AG09309 (cell line): ENCODE data around the gene IFITM1.

Source experiments
- DNase-seq: peaks from one replicate; pipeline ENCODE4 v3.0.0-alpha.2; 2010; ENCODE audit warnings: low read depth
- H3K4me3 ChIP-seq: 2 replicates; pipeline ENCODE4 v1.5.1; 2011; ENCODE audit warnings: mild to moderate bottlenecking, low read depth, low read length, moderate library complexity; ENCODE audit not compliant: control insufficient read depth
- TF ChIP-seq, protein P1 (sequence below): IDR thresholded peaks from 2 replicates; pipeline ENCODE4 v1.5.1; 2011; ENCODE audit warnings: mild to moderate bottlenecking, low read depth, low read length, inconsistent platforms; ENCODE audit not compliant: insufficient read depth, control insufficient read depth; ENCODE audit errors: missing control alignments

Gene IFITM1

DNA sequence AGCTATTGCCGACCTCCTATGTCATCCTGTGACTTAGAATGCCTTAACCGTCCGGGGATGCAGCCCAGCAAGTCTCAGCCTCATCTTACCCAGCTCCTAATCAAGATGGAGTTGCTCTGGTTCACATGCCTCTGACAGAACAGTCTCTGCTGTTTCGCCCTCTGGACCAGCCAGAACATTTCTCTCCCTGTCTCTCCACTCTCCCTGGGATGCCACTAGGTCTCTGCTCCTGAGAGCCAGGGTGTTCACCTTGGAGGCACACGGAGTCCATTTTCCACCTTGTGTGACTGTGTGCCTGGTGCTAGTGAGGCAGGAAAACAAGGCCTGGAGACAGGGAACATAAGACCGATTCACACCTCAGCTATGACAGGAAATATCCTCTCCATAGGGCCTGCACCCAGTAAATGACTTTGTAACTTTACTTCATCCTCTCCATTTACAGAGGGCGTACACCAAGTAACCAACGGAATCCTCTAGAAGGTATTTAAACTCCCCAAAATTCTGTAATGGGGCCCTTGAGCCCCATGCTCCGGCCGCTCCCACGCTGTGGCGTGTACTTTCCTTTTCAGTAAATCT lies 38.7 kb downstream of the IFITM1 start:
- DNase-seq, result no peak
- H3K4me3 ChIP-seq, result no peak overlapping the region
- TF ChIP-seq, protein P1, sequence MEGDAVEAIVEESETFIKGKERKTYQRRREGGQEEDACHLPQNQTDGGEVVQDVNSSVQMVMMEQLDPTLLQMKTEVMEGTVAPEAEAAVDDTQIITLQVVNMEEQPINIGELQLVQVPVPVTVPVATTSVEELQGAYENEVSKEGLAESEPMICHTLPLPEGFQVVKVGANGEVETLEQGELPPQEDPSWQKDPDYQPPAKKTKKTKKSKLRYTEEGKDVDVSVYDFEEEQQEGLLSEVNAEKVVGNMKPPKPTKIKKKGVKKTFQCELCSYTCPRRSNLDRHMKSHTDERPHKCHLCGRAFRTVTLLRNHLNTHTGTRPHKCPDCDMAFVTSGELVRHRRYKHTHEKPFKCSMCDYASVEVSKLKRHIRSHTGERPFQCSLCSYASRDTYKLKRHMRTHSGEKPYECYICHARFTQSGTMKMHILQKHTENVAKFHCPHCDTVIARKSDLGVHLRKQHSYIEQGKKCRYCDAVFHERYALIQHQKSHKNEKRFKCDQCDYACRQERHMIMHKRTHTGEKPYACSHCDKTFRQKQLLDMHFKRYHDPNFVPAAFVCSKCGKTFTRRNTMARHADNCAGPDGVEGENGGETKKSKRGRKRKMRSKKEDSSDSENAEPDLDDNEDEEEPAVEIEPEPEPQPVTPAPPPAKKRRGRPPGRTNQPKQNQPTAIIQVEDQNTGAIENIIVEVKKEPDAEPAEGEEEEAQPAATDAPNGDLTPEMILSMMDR, result no peak

GRCh38 chr11:353179-353873 lies 39.5 kb downstream of the IFITM1 start:
- H3K4me3 ChIP-seq, result no peak overlapping the region
- TF ChIP-seq, protein P1, result no peak
- DNase-seq, result peak; percentile 64

- DNase-seq, result peak; percentile 86
- TF ChIP-seq, protein P1, result no peak
- H3K4me3 ChIP-seq, result peak overlapping the region; percentile 34
Observed at GRCh38 chr11:355581-356458, 42.0 kb downstream of the IFITM1 start.

DNA sequence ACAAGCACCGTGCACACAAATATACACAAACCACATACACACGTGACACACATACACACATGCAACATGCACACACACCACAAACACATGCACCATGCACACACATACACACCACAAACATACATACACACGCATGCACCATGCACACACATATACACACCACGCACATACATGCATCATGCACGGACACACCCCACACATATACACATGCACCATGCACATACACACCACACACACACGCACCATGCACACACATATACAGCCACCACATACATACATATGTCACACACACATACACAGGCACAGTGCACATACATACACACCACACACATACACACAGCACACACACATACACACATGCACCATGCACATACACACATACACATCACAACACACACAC lies 42.8 kb downstream of the IFITM1 start:
- no peak for DNase-seq
- TF ChIP-seq, protein P1, result no peak
- H3K4me3 ChIP-seq, result no peak overlapping the region

GRCh38 chr11:357582-357981 lies 43.7 kb downstream of the IFITM1 start:
- TF ChIP-seq, protein P1, result no peak
- DNase-seq, result no peak
- H3K4me3 ChIP-seq, result no peak overlapping the region

DNA sequence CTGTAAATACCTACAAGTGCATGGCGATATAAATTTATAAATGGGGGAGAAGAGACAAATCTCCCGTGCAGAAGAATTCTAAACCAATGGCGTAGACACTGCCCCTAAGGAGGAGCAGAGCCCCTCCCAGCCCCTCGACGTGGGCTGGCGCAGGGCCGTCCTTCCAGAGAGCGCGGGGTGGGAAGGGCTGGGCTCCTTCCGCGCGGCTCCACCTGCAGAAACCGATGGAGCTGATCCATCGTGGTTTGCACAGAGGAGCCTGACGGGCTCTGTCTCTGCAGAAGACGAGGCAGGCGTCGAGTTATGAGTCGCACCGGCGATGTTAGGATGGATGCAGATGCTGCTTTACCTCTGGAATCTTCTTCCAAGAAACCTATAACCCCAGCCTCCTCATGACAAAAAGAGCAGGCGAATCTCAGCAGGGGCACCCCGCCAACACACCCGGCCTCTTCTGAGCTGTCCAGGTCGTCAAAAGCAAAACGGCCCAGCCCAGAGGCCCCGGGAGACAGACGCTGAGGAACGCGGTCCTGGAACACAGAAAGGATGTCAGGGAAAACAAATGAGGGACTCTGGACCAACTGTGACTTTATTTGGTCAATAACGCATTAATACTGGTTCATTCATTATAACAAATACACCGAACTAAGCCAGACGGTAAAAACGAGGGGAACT lies 44.4 kb downstream of the IFITM1 start:
- DNase-seq, result no peak

More for the DNA sequence above, 44.4 kb downstream of the IFITM1 start:
- no peak overlapping the region for H3K4me3 ChIP-seq
- TF ChIP-seq, protein P1, result no peak
